ENCODE measurements around the gene PMPCA.

PMPCA gene

DNA sequence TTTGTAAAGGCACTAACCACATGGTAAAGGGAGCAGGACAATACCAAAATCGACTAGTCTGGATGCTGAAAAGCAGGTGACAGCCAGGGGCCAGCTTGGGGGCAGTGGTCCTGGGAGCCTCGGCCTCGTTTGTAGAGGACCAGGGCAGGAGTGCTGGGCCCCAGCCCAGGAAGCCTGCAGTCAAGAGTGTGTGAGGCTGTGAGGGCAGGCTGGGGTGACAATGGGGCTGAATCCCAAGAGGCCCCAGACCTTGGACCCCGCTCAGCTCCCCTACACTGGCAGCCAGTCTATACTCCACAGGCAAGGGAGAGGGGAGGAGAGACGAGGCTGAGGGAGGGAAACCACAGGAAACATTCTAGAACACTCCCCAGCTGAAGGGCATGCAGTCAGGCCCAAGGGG is 31.8 kb downstream of the PMPCA start:
- no peak overlapping the region for H3K4me3 ChIP-seq (ENCODE audit: insufficient read depth, low read length, poor library complexity, severe bottlenecking)
- no peak overlapping the region for H3K27ac ChIP-seq (ENCODE audit: low read depth, low read length)
- H4K20me1 ChIP-seq (ENCODE audit: low read depth, low read length): no peaks in the 10 kb centered on the region
- no peak overlapping the region for H2AFZ ChIP-seq (ENCODE audit: low read depth, low read length, severe bottlenecking)
- no peak overlapping the region for H3K9ac ChIP-seq (ENCODE audit: low read length)
- no peaks in the 10 kb centered on the region for H3K27me3 ChIP-seq (ENCODE audit: low read length)
- no peaks in the 10 kb centered on the region for H3K36me3 ChIP-seq (ENCODE audit: low read length)
- H3K79me2 ChIP-seq (ENCODE audit: insufficient read depth, low read length): peaks cover 13% of the 10 kb centered on the region
- peaks cover 10% of the 10 kb centered on the region for H3F3A ChIP-seq (ENCODE audit: insufficient read depth)
- TF ChIP-seq EZH2phosphoT487 (conservative IDR thresholded peaks at IDR 0.05; ENCODE audit: low read length): no peak
- TF ChIP-seq, protein P1, sequence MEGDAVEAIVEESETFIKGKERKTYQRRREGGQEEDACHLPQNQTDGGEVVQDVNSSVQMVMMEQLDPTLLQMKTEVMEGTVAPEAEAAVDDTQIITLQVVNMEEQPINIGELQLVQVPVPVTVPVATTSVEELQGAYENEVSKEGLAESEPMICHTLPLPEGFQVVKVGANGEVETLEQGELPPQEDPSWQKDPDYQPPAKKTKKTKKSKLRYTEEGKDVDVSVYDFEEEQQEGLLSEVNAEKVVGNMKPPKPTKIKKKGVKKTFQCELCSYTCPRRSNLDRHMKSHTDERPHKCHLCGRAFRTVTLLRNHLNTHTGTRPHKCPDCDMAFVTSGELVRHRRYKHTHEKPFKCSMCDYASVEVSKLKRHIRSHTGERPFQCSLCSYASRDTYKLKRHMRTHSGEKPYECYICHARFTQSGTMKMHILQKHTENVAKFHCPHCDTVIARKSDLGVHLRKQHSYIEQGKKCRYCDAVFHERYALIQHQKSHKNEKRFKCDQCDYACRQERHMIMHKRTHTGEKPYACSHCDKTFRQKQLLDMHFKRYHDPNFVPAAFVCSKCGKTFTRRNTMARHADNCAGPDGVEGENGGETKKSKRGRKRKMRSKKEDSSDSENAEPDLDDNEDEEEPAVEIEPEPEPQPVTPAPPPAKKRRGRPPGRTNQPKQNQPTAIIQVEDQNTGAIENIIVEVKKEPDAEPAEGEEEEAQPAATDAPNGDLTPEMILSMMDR (IDR thresholded peaks at IDR 0.05; ENCODE audit: insufficient read depth, low read length, poor library complexity, severe bottlenecking): no peak
- H3K9me3 ChIP-seq (ENCODE audit: insufficient read depth, low read length): no peaks in the 10 kb centered on the region
- no peaks in the 10 kb centered on the region for H3K9me2 ChIP-seq (replicated peaks; ENCODE audit: insufficient read depth, low read length)
- H3K4me2 ChIP-seq (ENCODE audit: low read depth, low read length, poor library complexity, severe bottlenecking): no peak overlapping the region

DNA sequence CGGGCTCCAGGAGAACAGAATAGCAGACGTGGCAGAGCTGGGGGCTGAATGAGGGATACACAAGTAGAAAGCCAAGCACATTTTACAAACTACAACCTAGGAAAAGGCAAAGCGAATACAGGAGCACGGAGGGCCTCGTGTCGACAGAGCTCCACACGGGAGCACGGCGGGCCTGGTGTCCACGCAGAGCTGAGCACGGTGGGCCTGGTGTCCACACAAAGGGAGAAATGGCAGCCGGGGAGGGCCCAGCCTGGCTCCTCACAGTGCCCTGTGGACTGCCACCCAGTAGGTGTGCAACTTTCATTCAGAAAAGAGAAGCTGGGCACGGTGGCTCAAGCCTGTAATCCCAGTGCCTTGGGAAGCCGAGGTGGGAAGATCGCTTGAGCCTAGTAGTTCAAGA is 32.6 kb downstream of the PMPCA start:
- Histone ChIP-seq H2AFZ (ENCODE audit: low read depth, low read length, severe bottlenecking) (no peak overlapping the region), H3K9ac (ENCODE audit: low read length) (no peak overlapping the region)

DNA sequence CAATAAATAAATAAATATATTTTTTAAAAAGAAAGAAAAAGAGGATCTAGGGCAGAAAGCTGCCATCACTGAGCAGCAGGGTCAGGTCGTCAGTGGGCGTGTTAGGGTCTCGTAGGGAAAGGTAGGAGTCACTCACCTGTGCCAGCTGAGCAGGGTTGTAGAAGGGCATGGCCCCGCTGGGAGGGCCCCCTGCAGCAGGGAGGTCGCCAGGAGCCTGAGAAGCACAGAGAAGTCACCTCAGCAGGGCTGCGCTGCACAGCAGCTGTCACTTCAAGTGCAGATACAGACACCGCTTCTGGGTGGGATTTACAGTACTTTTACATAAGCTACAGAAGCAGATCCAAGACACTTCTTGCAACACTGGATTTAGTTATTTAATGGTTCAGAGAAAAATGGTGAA is 33.2 kb downstream of the PMPCA start:
- Histone ChIP-seq H2AFZ (ENCODE audit: low read depth, low read length, severe bottlenecking) (no peak overlapping the region), H3K9me3 (ENCODE audit: insufficient read depth, low read length) (no peaks in the 10 kb centered on the region), H3K79me2 (ENCODE audit: insufficient read depth, low read length) (peaks cover 1% of the 10 kb centered on the region; the same call in 1 of the 2 replicates), H3K4me3 (ENCODE audit: insufficient read depth, low read length, poor library complexity, severe bottlenecking) (no peak overlapping the region), H3K27ac (ENCODE audit: low read depth, low read length) (no peak overlapping the region), H4K20me1 (ENCODE audit: low read depth, low read length) (no peaks in the 10 kb centered on the region), H3K9me2 (replicated peaks; ENCODE audit: insufficient read depth, low read length) (no peaks in the 10 kb centered on the region), H3K4me2 (ENCODE audit: low read depth, low read length, poor library complexity, severe bottlenecking) (no peak overlapping the region), H3K27me3 (ENCODE audit: low read length) (no peaks in the 10 kb centered on the region), H3K36me3 (ENCODE audit: low read length) (no peaks in the 10 kb centered on the region), H3F3A (ENCODE audit: insufficient read depth) (peaks cover 10% of the 10 kb centered on the region), H3K9ac (ENCODE audit: low read length) (no peak overlapping the region)
- TF ChIP-seq, protein P1 (IDR thresholded peaks at IDR 0.05; ENCODE audit: insufficient read depth, low read length, poor library complexity, severe bottlenecking): no peak
- no peak for TF ChIP-seq EZH2phosphoT487 (conservative IDR thresholded peaks at IDR 0.05; ENCODE audit: low read length)

More for the DNA sequence above, 32.6 kb downstream of the PMPCA start:
- H3K27me3 ChIP-seq (ENCODE audit: low read length): no peaks in the 10 kb centered on the region
- no peaks in the 10 kb centered on the region for H4K20me1 ChIP-seq (ENCODE audit: low read depth, low read length)
- H3K36me3 ChIP-seq (ENCODE audit: low read length): no peaks in the 10 kb centered on the region
- no peak for TF ChIP-seq EZH2phosphoT487 (conservative IDR thresholded peaks at IDR 0.05; ENCODE audit: low read length)
- TF ChIP-seq, protein P1 (IDR thresholded peaks at IDR 0.05; ENCODE audit: insufficient read depth, low read length, poor library complexity, severe bottlenecking): no peak
- H3K79me2 ChIP-seq (ENCODE audit: insufficient read depth, low read length): peaks cover 7% of the 10 kb centered on the region
- H3K4me2 ChIP-seq (ENCODE audit: low read depth, low read length, poor library complexity, severe bottlenecking): no peak overlapping the region
- no peak overlapping the region for H3K27ac ChIP-seq (ENCODE audit: low read depth, low read length)
- H3K4me3 ChIP-seq (ENCODE audit: insufficient read depth, low read length, poor library complexity, severe bottlenecking): no peak overlapping the region
- no peaks in the 10 kb centered on the region for H3K9me3 ChIP-seq (ENCODE audit: insufficient read depth, low read length)
- H3F3A ChIP-seq (ENCODE audit: insufficient read depth): peaks cover 10% of the 10 kb centered on the region
- no peaks in the 10 kb centered on the region for H3K9me2 ChIP-seq (replicated peaks; ENCODE audit: insufficient read depth, low read length)

Measured in SU-DHL-6 (cell line).